ENCODE results near the gene KLF13.

GRCh38 chr15:31307270-31308184 lies 19.1 kb upstream of the KLF13 start:
- TF ChIP-seq CTCF (IDR thresholded peaks at IDR 0.05; ENCODE audit: low read depth, low read length, poor library complexity, severe bottlenecking) (no peak), EZH2phosphoT487 (IDR thresholded peaks at IDR 0.05; ENCODE audit: borderline replicate concordance, low read length) (no peak)
